ENCODE results near the gene ICAM1. TPM values are rescaled to one million over a fixed set of nuclear protein-coding genes. Genes with fewer than 3 reads are reported as not detected.
A peak's percentile ranks its signal among the peaks of the same experiment; 100 is the strongest.

Gene ICAM1
- polyA plus RNA-seq, 3 donors, result 21.6 to 118 (median 40.8) TPM

- intact Hi-C loops (cut with micrococcal nuclease), result loop anchor here (2.0 to 5.0 kb wide), 4 partner anchors 13 to 62 kb away; partner anchors contain the start of gene ICAM1 (in 2 of the 2)
- peak overlapping the region; percentile 40 to 85 for H3K27ac ChIP-seq (ENCODE audit: low read depth in 1 of 2, low read length in 2 of 2)
- 68% methylated on average over 39 of the region's 44 CpGs for WGBS (ENCODE audit: insufficient coverage)
- peaks cover 36 to 44% of the 10 kb centered on the region in 2 donors for H3K36me3 ChIP-seq (replicated peaks in 1 of 2; ENCODE audit: control insufficient read depth in 1 of 2, insufficient read depth in 2 of 2, low read length in 2 of 2)
- H3K36me3 Mint-ChIP-seq, result peaks cover 36 to 50% of the 10 kb centered on the region in 2 donors
- H3K4me1 Mint-ChIP-seq, result peaks cover 41% of the 10 kb centered on the region
- H3K4me3 Mint-ChIP-seq, result peak overlapping the region; percentile 94
- DNase-seq, result no peak
- no peaks in the 10 kb centered on the region for H3K27me3 ChIP-seq (ENCODE audit: control insufficient read depth in 2 of 2, insufficient read depth in 2 of 2, low read length in 2 of 2)
- TF ChIP-seq CTCF (IDR thresholded peaks at IDR 0.05), result no peak
- peaks cover 0 to 1% (median under 1%) of the 10 kb centered on the region in 3 donors for H3K27me3 Mint-ChIP-seq (ENCODE audit: low read depth in 3 of 3)
- H3K9me3 Mint-ChIP-seq, result no peaks in the 10 kb centered on the region
- peak overlapping the region; percentile 23 to 96 (median 76) for H3K4me3 ChIP-seq (replicated peaks in 1 of 3; ENCODE audit: low read depth in 2 of 3, low read length in 3 of 3)
- H3K4me2 ChIP-seq (replicated peaks; ENCODE audit: extremely low read depth, low read length, poor library complexity, severe bottlenecking), result peak overlapping the region; percentile 95
- H3K9ac ChIP-seq (ENCODE audit: insufficient read depth, low read length, poor library complexity, severe bottlenecking), result peak overlapping the region; percentile 83
- peak overlapping the region; percentile 70 for H2AFZ ChIP-seq (ENCODE audit: insufficient read depth, low read depth, low read length, poor library complexity, severe bottlenecking)
- peaks cover 39 to 54% of the 10 kb centered on the region in 2 donors for H3K4me1 ChIP-seq (ENCODE audit: control insufficient read depth in 1 of 2, insufficient read depth in 2 of 2, low read length in 2 of 2)
- peak overlapping the region; percentile 86 to 97 (median 94) for H3K27ac Mint-ChIP-seq
- H4K20me1 ChIP-seq (ENCODE audit: insufficient read depth, low read length), result peaks cover 40% of the 10 kb centered on the region
- H3K79me2 ChIP-seq (ENCODE audit: insufficient read depth, low read length), result peaks cover 95% of the 10 kb centered on the region
- H3K9me3 ChIP-seq (replicated peaks in 1 of 2; ENCODE audit: control insufficient read depth in 1 of 2, insufficient read depth in 1 of 2, low read length in 2 of 2), result no peaks in the 10 kb centered on the region
Measured at GRCh38 chr19:10333758-10334587, 63.1 kb downstream of the ICAM1 start.

DNA sequence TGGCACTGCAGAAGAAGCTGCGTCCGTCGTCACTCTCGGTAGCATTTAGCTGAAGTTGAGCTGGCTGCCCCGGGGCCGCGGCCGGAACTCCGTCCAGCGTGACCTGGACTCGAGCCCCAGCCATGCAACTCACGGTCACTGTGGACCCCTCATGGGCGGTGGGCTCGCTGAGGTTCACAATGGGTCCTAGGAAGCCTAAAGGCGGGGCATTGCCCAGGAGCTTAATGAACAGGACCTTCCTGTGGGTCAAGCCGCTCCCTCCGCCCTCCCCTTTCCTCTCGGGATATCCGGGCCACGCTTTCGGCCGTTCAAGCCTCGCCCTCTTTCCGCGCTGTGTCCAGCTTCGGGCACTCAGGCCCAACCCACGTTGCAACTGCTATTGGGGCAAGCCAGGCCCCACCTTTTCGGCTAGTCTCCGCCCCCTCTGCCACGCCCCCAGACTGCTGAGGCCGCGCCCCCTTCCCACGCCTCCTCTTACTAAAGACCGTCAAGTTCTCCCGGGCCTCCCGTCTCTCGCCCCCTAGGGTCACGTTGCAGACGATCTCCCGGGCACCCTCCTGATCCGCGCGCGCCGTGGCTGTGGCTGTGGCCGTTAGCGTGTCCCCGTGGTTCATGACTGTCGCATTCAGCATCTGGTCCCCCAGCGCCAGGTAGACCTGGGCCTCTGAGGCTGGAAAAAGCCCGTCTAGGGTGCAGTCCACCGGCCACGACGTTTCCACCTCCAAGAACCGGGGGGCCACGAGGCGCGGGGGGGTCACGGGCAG is 63.9 kb downstream of the ICAM1 start:
- Histone ChIP-seq H2AFZ (ENCODE audit: insufficient read depth, low read depth, low read length, poor library complexity, severe bottlenecking) (no peak overlapping the region), H3K9ac (ENCODE audit: insufficient read depth, low read length, poor library complexity, severe bottlenecking) (no peak overlapping the region), H3K4me2 (replicated peaks; ENCODE audit: extremely low read depth, low read length, poor library complexity, severe bottlenecking) (peak overlapping the region; percentile 95), H3K79me2 (ENCODE audit: insufficient read depth, low read length) (peaks cover 93% of the 10 kb centered on the region), H3K27me3 (ENCODE audit: control insufficient read depth in 2 of 2, insufficient read depth in 2 of 2, low read length in 2 of 2) (no peaks in the 10 kb centered on the region), H3K4me1 (ENCODE audit: control insufficient read depth in 1 of 2, insufficient read depth in 2 of 2, low read length in 2 of 2) (peaks cover 47 to 62% of the 10 kb centered on the region in 2 donors), H3K27ac (ENCODE audit: low read depth in 1 of 2, low read length in 2 of 2) (peak overlapping the region; percentile 4), H3K36me3 (replicated peaks in 1 of 2; ENCODE audit: control insufficient read depth in 1 of 2, insufficient read depth in 2 of 2, low read length in 2 of 2) (peaks cover 28 to 36% of the 10 kb centered on the region in 2 donors), H3K4me3 (replicated peaks in 1 of 3; ENCODE audit: low read depth in 2 of 3, low read length in 3 of 3) (no peak overlapping the region), H3K9me3 (replicated peaks in 1 of 2; ENCODE audit: control insufficient read depth in 1 of 2, insufficient read depth in 1 of 2, low read length in 2 of 2) (no peaks in the 10 kb centered on the region), H4K20me1 (ENCODE audit: insufficient read depth, low read length) (peaks cover 32% of the 10 kb centered on the region)
- no peak for TF ChIP-seq CTCF (IDR thresholded peaks at IDR 0.05)
- Mint-ChIP-seq H3K27me3 (ENCODE audit: low read depth in 3 of 3) (peaks cover 0 to 2% (median 2%) of the 10 kb centered on the region in 3 donors), H3K4me1 (peaks cover 49% of the 10 kb centered on the region), H3K27ac (peak overlapping the region in 5 of 7 donors; percentile 43 to 97 (median 61)), H3K9me3 (no peaks in the 10 kb centered on the region), H3K4me3 (no peak overlapping the region), H3K36me3 (peaks cover 29 to 42% of the 10 kb centered on the region in 2 donors)
- 81% methylated on average over 52 of the region's 59 CpGs for WGBS (ENCODE audit: insufficient coverage)
- peak; percentile 40 to 53 (median 41) for DNase-seq
- intact Hi-C loops (cut with micrococcal nuclease), result loop anchor here (5.0 kb wide), 3 partner anchors 38 to 62 kb away; partner anchors contain the start of gene ICAM1 (in 2 of the 2)

Measured in CD14-positive monocyte (primary cell).